H9 (cell line): ENCODE measurements around the gene ATAD5. TPM values are rescaled to one million over a fixed set of nuclear protein-coding genes. Genes with fewer than 3 reads are reported as not detected.
A peak's percentile ranks its signal among the peaks of the same experiment; 100 is the strongest.

ENCODE experiments used
- DNase-seq: peaks from one replicate; pipeline ENCODE4 v3.0.0-alpha.2; 2017
- H2AFZ ChIP-seq: one replicate; pipeline ENCODE4 v1.6.1; 2013; ENCODE audit warnings: mild to moderate bottlenecking, low read length, control low read depth, moderate library complexity
- H2AK5ac ChIP-seq: 2 replicates; pipeline ENCODE4 v1.6.1; 2013; ENCODE audit warnings: low read length, control low read depth, mixed read lengths; ENCODE audit not compliant: insufficient read length
- H2BK120ac ChIP-seq: one replicate; pipeline ENCODE4 v1.6.1; 2013; ENCODE audit warnings: low read depth, mild to moderate bottlenecking, low read length, control low read depth, inconsistent platforms; ENCODE audit not compliant: poor library complexity, severe bottlenecking
- H2BK12ac ChIP-seq: 2 replicates; pipeline ENCODE4 v1.6.1; 2013; ENCODE audit warnings: low read length, control low read depth, mixed read lengths, low read depth; ENCODE audit not compliant: insufficient read length
- H2BK15ac ChIP-seq: 2 replicates; pipeline ENCODE4 v1.6.1; 2013; ENCODE audit warnings: low read depth, low read length, control low read depth
- H2BK20ac ChIP-seq: one replicate; pipeline ENCODE4 v1.6.1; 2013; ENCODE audit warnings: low read depth, mild to moderate bottlenecking, low read length, control low read depth, inconsistent platforms; ENCODE audit not compliant: poor library complexity, severe bottlenecking
- H2BK5ac ChIP-seq: 2 replicates; pipeline ENCODE4 v1.6.1; 2013; ENCODE audit warnings: low read length, control low read depth, mixed read lengths; ENCODE audit not compliant: insufficient read length
- H3K14ac ChIP-seq: 2 replicates; pipeline ENCODE4 v1.6.1; 2013; ENCODE audit warnings: low read length, control low read depth; ENCODE audit not compliant: insufficient read depth
- H3K18ac ChIP-seq: 2 replicates; pipeline ENCODE4 v1.6.1; 2013; ENCODE audit warnings: low read depth, mild to moderate bottlenecking, mixed read lengths, low read length, control low read depth; ENCODE audit not compliant: insufficient read length
- H3K23ac ChIP-seq: 2 replicates; pipeline ENCODE4 v1.6.1; 2013; ENCODE audit warnings: low read length, control low read depth, mixed read lengths, low read depth; ENCODE audit not compliant: insufficient read length
- H3K23me2 ChIP-seq: 2 replicates; pipeline ENCODE4 v1.6.1; 2013; ENCODE audit warnings: low read depth, mild to moderate bottlenecking, mixed read lengths, low read length, control low read depth; ENCODE audit not compliant: insufficient read length, poor library complexity, severe bottlenecking
- H3K27ac ChIP-seq: 2 replicates; pipeline ENCODE4 v1.5.1; 2013; ENCODE audit warnings: low read length, control low read depth, mixed read lengths, low read depth; ENCODE audit not compliant: insufficient read length
- H3K27me3 ChIP-seq: 2 replicates; pipeline ENCODE4 v1.6.1; 2013; ENCODE audit warnings: low read length, control low read depth, inconsistent platforms; ENCODE audit not compliant: insufficient read depth
- H3K4ac ChIP-seq: 2 replicates; pipeline ENCODE4 v1.6.1; 2013; ENCODE audit warnings: low read depth, mild to moderate bottlenecking, control low read depth, inconsistent platforms, low read length, moderate library complexity
- H3K4me1 ChIP-seq: 2 replicates; pipeline ENCODE4 v1.6.1; 2013; ENCODE audit warnings: low read length, control low read depth, inconsistent platforms; ENCODE audit not compliant: insufficient read depth
- H3K4me2 ChIP-seq: 2 replicates; pipeline ENCODE4 v1.6.1; 2013; ENCODE audit warnings: low read length, control low read depth, mixed read lengths; ENCODE audit not compliant: insufficient read length, insufficient read depth
- H3K56ac ChIP-seq: 2 replicates; pipeline ENCODE4 v1.6.1; 2013; ENCODE audit warnings: low read depth, mild to moderate bottlenecking, mixed read lengths, low read length, control low read depth; ENCODE audit not compliant: insufficient read length
- H3K79me1 ChIP-seq: 2 replicates; pipeline ENCODE4 v1.6.1; 2013; ENCODE audit warnings: low read depth, mild to moderate bottlenecking, moderate library complexity, low read length, control low read depth, inconsistent platforms; ENCODE audit not compliant: insufficient read depth, poor library complexity, severe bottlenecking
- H3K79me2 ChIP-seq: 2 replicates; pipeline ENCODE4 v1.6.1; 2013; ENCODE audit warnings: low read length, control low read depth, inconsistent platforms; ENCODE audit not compliant: insufficient read depth
- H3K9ac ChIP-seq: 2 replicates; pipeline ENCODE4 v1.6.1; 2013; ENCODE audit warnings: low read length, control low read depth, mixed read lengths; ENCODE audit not compliant: insufficient read length; ENCODE audit errors: extremely low read depth
- H3K9me3 ChIP-seq: one replicate; pipeline ENCODE4 v1.6.1; 2013; ENCODE audit warnings: low read depth, low read length, inconsistent platforms; ENCODE audit not compliant: control insufficient read depth
- H3T11ph ChIP-seq: one replicate; pipeline ENCODE4 v1.6.1; 2013; ENCODE audit warnings: mild to moderate bottlenecking, low read length, control low read depth, inconsistent platforms
- H4K20me1 ChIP-seq: one replicate; pipeline ENCODE4 v1.6.1; 2013; ENCODE audit not compliant: control insufficient read depth, insufficient read length, insufficient read depth
- H4K5ac ChIP-seq: 2 replicates; pipeline ENCODE4 v1.6.1; 2013; ENCODE audit warnings: low read depth, mild to moderate bottlenecking, mixed read lengths, low read length, control low read depth; ENCODE audit not compliant: insufficient read length
- H4K8ac ChIP-seq: replicated peaks from 2 replicates; pipeline ENCODE4 v1.6.1; 2013; ENCODE audit warnings: low read length, control low read depth, mixed read lengths, low read depth; ENCODE audit not compliant: insufficient read length
- H4K91ac ChIP-seq: 2 replicates; pipeline ENCODE4 v1.6.1; 2013; ENCODE audit warnings: low read depth, mild to moderate bottlenecking, moderate library complexity, mixed read lengths, low read length, control low read depth; ENCODE audit not compliant: insufficient read length
- H3K27ac Mint-ChIP-seq, 3 experiments: 2 replicates in 2 of 3; 3 replicates in 1 of 3; pipeline ENCODE4 v1.8.0; 2020 to 2021; ENCODE audit warnings: mixed read lengths in 3 of 3, mild to moderate bottlenecking in 1 of 3, moderate library complexity in 1 of 3
- H3K27me3 Mint-ChIP-seq: 2 replicates; pipeline ENCODE4 v1.8.0; 2021; ENCODE audit warnings: low read depth, mild to moderate bottlenecking, moderate library complexity, mixed read lengths
- H3K36me3 Mint-ChIP-seq, 3 experiments: 2 replicates in 2 of 3; 3 replicates in 1 of 3; pipeline ENCODE4 v1.8.0; 2020 to 2021; ENCODE audit warnings: low read depth in 3 of 3, mixed read lengths in 3 of 3; ENCODE audit not compliant: insufficient read depth in 1 of 3
- H3K4me1 Mint-ChIP-seq, 2 experiments: 2 replicates each; pipeline ENCODE4 v1.8.0; 2020; ENCODE audit warnings: mixed read lengths in 2 of 2
- H3K4me3 Mint-ChIP-seq, 2 experiments: 2 replicates in 1 of 2; 3 replicates in 1 of 2; pipeline ENCODE4 v1.8.0; 2020 to 2021; ENCODE audit warnings: mild to moderate bottlenecking in 2 of 2, mixed read lengths in 2 of 2, moderate library complexity in 1 of 2
- H3K9me3 Mint-ChIP-seq, 2 experiments: 2 replicates in 1 of 2; 3 replicates in 1 of 2; pipeline ENCODE4 v1.8.0; 2020; ENCODE audit warnings: mild to moderate bottlenecking in 2 of 2, mixed read lengths in 2 of 2, moderate library complexity in 1 of 2
- WGBS: extraction: QIAGEN DNeasy Blood & Tissue Kit; methylation state at CpG from one replicate; pipeline ENCODE4 v1.1.7; 2013; ENCODE audit warnings: missing lambda C conversion rate, low lambda C conversion rate, mixed read lengths; ENCODE audit not compliant: insufficient read length; ENCODE audit errors: extremely low coverage; 5-methylcytosine and 5-hydroxymethylcytosine counted together
- total RNA-seq: library from RNA; stranded (reverse); gene quantifications from 2 replicates; pipeline ENCODE4 v1.2.1, GENCODE V29; 2021
- TF ChIP-seq, protein P1 (sequence below): fragments of 200-600 bp; sonication (generic); conservative IDR thresholded peaks from 3 replicates; pipeline ENCODE4 v1.8.0; 2021; ENCODE audit warnings: antibody characterized with exemption, mild to moderate bottlenecking

Gene ATAD5
- total RNA-seq, 1 experiment from 2014 or later = 27.0 TPM

DNA sequence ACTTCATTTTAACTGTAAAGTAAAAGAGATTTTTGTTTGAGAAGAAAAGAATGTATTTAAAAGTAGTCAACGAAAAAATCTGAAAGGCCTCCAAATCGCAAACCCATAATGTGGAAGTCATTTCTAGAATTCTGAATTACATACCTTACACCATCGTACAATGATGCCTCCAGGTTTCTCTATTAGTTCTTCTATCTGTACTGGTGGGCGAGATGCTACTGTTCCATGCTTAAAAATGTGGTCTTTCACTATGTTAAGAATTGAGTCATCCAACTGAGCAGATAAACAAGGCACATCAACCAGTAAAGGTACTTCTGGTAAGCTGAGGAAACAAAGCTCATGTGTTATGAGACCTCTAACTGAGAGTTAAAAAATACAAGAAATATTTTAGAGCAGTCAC, 35.8 kb upstream of the ATAD5 start:
- no peak overlapping the region for H3T11ph ChIP-seq
- no peak overlapping the region for H3K27ac ChIP-seq
- no peak overlapping the region for H3K56ac ChIP-seq

More for the DNA sequence above, 35.8 kb upstream of the ATAD5 start:
- no peak overlapping the region for H2BK12ac ChIP-seq
- no peaks in the 10 kb centered on the region for H4K20me1 ChIP-seq
- H3K18ac ChIP-seq = no peak overlapping the region
- WGBS = no CpG with 5 or more reads among the region's 4 CpGs
- H3K79me2 ChIP-seq = no peaks in the 10 kb centered on the region
- Mint-ChIP-seq H3K4me1 (no peaks in the 10 kb centered on the region), H3K9me3 (no peaks in the 10 kb centered on the region), H3K4me3 (no peak overlapping the region), H3K27ac (peak overlapping the region in 1 of 3 experiments; percentile 37; a peak in 1 of 7 replicates), H3K27me3 (no peaks in the 10 kb centered on the region), H3K36me3 (peaks cover 22 to 76% (median 67%) of the 10 kb centered on the region in 3 experiments; a peak in 6 of 7 replicates)
- DNase-seq = no peak
- no peaks in the 10 kb centered on the region for H3K27me3 ChIP-seq
- no peak overlapping the region for H3K14ac ChIP-seq
- no peaks in the 10 kb centered on the region for H3K9me3 ChIP-seq
- H2AK5ac ChIP-seq = no peak overlapping the region
- no peak overlapping the region for H3K4me2 ChIP-seq
- H4K91ac ChIP-seq = no peak overlapping the region
- no peak overlapping the region for H2BK5ac ChIP-seq
- no peak overlapping the region for H3K23ac ChIP-seq
- H4K5ac ChIP-seq = no peak overlapping the region
- TF ChIP-seq, protein P1, sequence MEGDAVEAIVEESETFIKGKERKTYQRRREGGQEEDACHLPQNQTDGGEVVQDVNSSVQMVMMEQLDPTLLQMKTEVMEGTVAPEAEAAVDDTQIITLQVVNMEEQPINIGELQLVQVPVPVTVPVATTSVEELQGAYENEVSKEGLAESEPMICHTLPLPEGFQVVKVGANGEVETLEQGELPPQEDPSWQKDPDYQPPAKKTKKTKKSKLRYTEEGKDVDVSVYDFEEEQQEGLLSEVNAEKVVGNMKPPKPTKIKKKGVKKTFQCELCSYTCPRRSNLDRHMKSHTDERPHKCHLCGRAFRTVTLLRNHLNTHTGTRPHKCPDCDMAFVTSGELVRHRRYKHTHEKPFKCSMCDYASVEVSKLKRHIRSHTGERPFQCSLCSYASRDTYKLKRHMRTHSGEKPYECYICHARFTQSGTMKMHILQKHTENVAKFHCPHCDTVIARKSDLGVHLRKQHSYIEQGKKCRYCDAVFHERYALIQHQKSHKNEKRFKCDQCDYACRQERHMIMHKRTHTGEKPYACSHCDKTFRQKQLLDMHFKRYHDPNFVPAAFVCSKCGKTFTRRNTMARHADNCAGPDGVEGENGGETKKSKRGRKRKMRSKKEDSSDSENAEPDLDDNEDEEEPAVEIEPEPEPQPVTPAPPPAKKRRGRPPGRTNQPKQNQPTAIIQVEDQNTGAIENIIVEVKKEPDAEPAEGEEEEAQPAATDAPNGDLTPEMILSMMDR = no peak
- no peak overlapping the region for H4K8ac ChIP-seq
- no peak overlapping the region for H2BK120ac ChIP-seq
- no peak overlapping the region for H2AFZ ChIP-seq
- no peak overlapping the region for H2BK15ac ChIP-seq
- no peak overlapping the region for H2BK20ac ChIP-seq
- no peak overlapping the region for H3K4ac ChIP-seq
- H3K9ac ChIP-seq = no peak overlapping the region
- H3K4me1 ChIP-seq = no peaks in the 10 kb centered on the region
- no peaks in the 10 kb centered on the region for H3K79me1 ChIP-seq
- H3K23me2 ChIP-seq = no peaks in the 10 kb centered on the region
